SK-N-MC (cell line): ENCODE measurements around the gene FBXL13.

Experiments
- EZH2 ChIP-seq: fragments of 200-600 bp; sonication (generic); IDR thresholded peaks from one replicate; pipeline ENCODE4 v1.6.1; 2017; ENCODE audit warnings: antibody characterized with exemption
- FOXP2 ChIP-seq: optimal IDR thresholded peaks from 2 replicates; pipeline ENCODE3; 2011; ENCODE audit warnings: mild to moderate bottlenecking, moderate library complexity; ENCODE audit not compliant: insufficient read depth; ENCODE audit errors: extremely low read length, control extremely low read depth
- POLR2AphosphoS5 ChIP-seq: IDR thresholded peaks from 2 replicates; pipeline ENCODE4 v1.6.1; 2012; ENCODE audit warnings: mild to moderate bottlenecking, low read depth, low read length, borderline replicate concordance

- TF ChIP-seq POLR2AphosphoS5, result no peak
- no peak for TF ChIP-seq EZH2
- TF ChIP-seq FOXP2, result no peak
These were observed 48.9 kb upstream of the FBXL13 start for GRCh38 chr7:103123529-103123928.
